ENCODE measurements around the gene PSMC3IP.

DNA sequence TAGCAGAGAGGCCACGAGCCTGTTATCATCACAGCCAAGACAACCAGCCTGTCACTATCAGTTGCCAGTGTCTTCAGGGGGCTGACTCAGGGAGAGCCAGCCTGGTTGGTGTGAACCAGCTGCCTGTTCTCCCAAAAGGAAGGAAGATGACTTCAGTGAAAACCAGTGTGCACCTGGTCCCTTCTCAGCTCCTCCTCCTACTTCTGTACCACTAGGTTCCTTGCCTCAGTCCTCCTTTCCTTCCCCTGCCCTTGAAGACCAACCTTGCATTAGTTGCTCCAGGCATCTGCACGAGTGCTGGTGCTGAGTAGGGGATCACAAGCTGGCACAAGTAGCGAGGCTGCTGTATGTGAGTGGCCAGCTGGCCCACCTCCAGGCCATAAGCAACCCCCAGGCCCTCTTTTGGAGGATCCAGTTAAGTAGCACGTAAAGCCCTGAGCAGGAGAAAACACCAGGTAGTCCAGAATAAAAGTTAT, 40.5 kb upstream of the PSMC3IP start:
- TF ChIP-seq, protein P1, sequence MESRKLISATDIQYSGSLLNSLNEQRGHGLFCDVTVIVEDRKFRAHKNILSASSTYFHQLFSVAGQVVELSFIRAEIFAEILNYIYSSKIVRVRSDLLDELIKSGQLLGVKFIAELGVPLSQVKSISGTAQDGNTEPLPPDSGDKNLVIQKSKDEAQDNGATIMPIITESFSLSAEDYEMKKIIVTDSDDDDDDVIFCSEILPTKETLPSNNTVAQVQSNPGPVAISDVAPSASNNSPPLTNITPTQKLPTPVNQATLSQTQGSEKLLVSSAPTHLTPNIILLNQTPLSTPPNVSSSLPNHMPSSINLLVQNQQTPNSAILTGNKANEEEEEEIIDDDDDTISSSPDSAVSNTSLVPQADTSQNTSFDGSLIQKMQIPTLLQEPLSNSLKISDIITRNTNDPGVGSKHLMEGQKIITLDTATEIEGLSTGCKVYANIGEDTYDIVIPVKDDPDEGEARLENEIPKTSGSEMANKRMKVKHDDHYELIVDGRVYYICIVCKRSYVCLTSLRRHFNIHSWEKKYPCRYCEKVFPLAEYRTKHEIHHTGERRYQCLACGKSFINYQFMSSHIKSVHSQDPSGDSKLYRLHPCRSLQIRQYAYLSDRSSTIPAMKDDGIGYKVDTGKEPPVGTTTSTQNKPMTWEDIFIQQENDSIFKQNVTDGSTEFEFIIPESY (IDR thresholded peaks at IDR 0.05) = no peak
- TF ChIP-seq, protein P2, sequence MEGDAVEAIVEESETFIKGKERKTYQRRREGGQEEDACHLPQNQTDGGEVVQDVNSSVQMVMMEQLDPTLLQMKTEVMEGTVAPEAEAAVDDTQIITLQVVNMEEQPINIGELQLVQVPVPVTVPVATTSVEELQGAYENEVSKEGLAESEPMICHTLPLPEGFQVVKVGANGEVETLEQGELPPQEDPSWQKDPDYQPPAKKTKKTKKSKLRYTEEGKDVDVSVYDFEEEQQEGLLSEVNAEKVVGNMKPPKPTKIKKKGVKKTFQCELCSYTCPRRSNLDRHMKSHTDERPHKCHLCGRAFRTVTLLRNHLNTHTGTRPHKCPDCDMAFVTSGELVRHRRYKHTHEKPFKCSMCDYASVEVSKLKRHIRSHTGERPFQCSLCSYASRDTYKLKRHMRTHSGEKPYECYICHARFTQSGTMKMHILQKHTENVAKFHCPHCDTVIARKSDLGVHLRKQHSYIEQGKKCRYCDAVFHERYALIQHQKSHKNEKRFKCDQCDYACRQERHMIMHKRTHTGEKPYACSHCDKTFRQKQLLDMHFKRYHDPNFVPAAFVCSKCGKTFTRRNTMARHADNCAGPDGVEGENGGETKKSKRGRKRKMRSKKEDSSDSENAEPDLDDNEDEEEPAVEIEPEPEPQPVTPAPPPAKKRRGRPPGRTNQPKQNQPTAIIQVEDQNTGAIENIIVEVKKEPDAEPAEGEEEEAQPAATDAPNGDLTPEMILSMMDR (IDR thresholded peaks at IDR 0.05; ENCODE audit: low read depth, low read length, missing input control) = no peak
- TF ChIP-seq, protein P3, sequence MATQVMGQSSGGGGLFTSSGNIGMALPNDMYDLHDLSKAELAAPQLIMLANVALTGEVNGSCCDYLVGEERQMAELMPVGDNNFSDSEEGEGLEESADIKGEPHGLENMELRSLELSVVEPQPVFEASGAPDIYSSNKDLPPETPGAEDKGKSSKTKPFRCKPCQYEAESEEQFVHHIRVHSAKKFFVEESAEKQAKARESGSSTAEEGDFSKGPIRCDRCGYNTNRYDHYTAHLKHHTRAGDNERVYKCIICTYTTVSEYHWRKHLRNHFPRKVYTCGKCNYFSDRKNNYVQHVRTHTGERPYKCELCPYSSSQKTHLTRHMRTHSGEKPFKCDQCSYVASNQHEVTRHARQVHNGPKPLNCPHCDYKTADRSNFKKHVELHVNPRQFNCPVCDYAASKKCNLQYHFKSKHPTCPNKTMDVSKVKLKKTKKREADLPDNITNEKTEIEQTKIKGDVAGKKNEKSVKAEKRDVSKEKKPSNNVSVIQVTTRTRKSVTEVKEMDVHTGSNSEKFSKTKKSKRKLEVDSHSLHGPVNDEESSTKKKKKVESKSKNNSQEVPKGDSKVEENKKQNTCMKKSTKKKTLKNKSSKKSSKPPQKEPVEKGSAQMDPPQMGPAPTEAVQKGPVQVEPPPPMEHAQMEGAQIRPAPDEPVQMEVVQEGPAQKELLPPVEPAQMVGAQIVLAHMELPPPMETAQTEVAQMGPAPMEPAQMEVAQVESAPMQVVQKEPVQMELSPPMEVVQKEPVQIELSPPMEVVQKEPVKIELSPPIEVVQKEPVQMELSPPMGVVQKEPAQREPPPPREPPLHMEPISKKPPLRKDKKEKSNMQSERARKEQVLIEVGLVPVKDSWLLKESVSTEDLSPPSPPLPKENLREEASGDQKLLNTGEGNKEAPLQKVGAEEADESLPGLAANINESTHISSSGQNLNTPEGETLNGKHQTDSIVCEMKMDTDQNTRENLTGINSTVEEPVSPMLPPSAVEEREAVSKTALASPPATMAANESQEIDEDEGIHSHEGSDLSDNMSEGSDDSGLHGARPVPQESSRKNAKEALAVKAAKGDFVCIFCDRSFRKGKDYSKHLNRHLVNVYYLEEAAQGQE (IDR thresholded peaks at IDR 0.05) = no peak
- TF ChIP-seq FOXA2 (IDR thresholded peaks at IDR 0.05) (no peak), TAF1 (conservative IDR thresholded peaks at IDR 0.05) (no peak), YY1 (IDR thresholded peaks at IDR 0.05) (no peak), JUND (IDR thresholded peaks at IDR 0.05) (no peak)
- TF ChIP-seq, protein P4, sequence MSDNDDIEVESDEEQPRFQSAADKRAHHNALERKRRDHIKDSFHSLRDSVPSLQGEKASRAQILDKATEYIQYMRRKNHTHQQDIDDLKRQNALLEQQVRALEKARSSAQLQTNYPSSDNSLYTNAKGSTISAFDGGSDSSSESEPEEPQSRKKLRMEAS (IDR thresholded peaks at IDR 0.05) = no peak
